Skeletal muscle tissue (tissue), 4 donors: ENCODE results near the gene ILKAP. TPM values are rescaled to one million over a fixed set of nuclear protein-coding genes. Genes with fewer than 3 reads are reported as not detected.

Source experiments
- H3K27ac ChIP-seq: one replicate; pipeline ENCODE4 v1.7.0; 2013; ENCODE audit warnings: mild to moderate bottlenecking, low read depth, low read length, inconsistent platforms
- H3K27me3 ChIP-seq, 3 donors: one replicate each; pipeline ENCODE4 v1.7.0; 2013; ENCODE audit warnings: low read length in 3 of 3; ENCODE audit not compliant: control insufficient read depth in 3 of 3, insufficient read depth in 3 of 3
- H3K36me3 ChIP-seq, 3 donors: one replicate each; pipeline ENCODE4 v1.7.0; 2013; ENCODE audit warnings: low read length in 3 of 3; ENCODE audit not compliant: control insufficient read depth in 3 of 3, insufficient read depth in 3 of 3
- H3K4me1 ChIP-seq, 3 donors: one replicate each; pipeline ENCODE4 v1.7.0; 2013; ENCODE audit warnings: low read length in 3 of 3, mild to moderate bottlenecking in 3 of 3; ENCODE audit not compliant: control insufficient read depth in 3 of 3, insufficient read depth in 3 of 3
- H3K4me3 ChIP-seq, 3 donors: one replicate each; pipeline ENCODE4 v1.7.0; 2013; ENCODE audit warnings: low read length in 3 of 3
- H3K9ac ChIP-seq, 3 donors: one replicate each; pipeline ENCODE4 v1.7.0; 2013; ENCODE audit warnings: low read length in 3 of 3, mild to moderate bottlenecking in 3 of 3, moderate library complexity in 2 of 3, low read depth in 1 of 3
- H3K9me3 ChIP-seq, 3 donors: one replicate each; pipeline ENCODE4 v1.7.0; 2013; ENCODE audit warnings: low read length in 3 of 3; ENCODE audit not compliant: control insufficient read depth in 3 of 3
- total RNA-seq: library from RNA; depleted of rRNA; stranded (reverse); fragments of >200 nt; gene quantifications from one replicate; pipeline ENCODE4 v1.2.3, GENCODE V29; 2014
- donor health status: Osteomylitis.

The ILKAP gene
- total RNA-seq, 1 donor from 2014 or later: 33.4 TPM

GRCh38 chr2:238226698-238227586, 23.4 kb upstream of the ILKAP start:
- Histone ChIP-seq H3K36me3 (no peaks in the 10 kb centered on the region), H3K9ac (no peak overlapping the region), H3K4me1 (peaks cover 8 to 14% (median 12%) of the 10 kb centered on the region in 3 donors), H3K4me3 (no peak overlapping the region), H3K27ac (no peak overlapping the region), H3K9me3 (no peaks in the 10 kb centered on the region), H3K27me3 (no peaks in the 10 kb centered on the region)

- Histone ChIP-seq H3K9me3 (no peaks in the 10 kb centered on the region), H3K9ac (no peak overlapping the region), H3K36me3 (no peaks in the 10 kb centered on the region), H3K4me1 (peaks cover 4 to 8% (median 7%) of the 10 kb centered on the region in 3 donors), H3K27me3 (no peaks in the 10 kb centered on the region), H3K27ac (no peak overlapping the region), H3K4me3 (no peak overlapping the region)
These were observed 22.6 kb upstream of the ILKAP start for GRCh38 chr2:238225911-238226697.

DNA sequence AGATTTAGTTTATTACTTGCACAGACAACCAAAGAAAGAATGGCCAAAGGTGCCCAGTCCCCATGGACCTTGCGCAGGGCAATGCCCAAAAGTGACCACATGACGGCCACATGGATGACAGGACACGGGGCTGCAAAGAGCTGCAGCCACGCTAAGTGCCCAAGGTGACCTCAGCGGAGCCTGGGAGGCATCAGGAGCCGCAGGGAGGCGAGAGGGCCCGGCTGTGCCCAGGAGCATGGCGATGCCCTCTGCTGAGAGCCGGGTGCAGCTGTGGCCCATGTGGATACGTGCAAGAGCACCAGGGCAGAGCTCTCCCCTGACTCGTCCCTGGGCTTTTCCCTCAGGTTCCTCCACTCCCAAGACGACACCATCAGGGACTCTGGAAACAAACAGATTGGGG, 21.6 kb upstream of the ILKAP start:
- Histone ChIP-seq H3K27ac (no peak overlapping the region), H3K36me3 (no peaks in the 10 kb centered on the region), H3K27me3 (no peaks in the 10 kb centered on the region), H3K4me1 (peaks cover 3 to 9% (median 7%) of the 10 kb centered on the region in 3 donors), H3K9me3 (no peaks in the 10 kb centered on the region), H3K9ac (no peak overlapping the region), H3K4me3 (no peak overlapping the region)

- no peaks in the 10 kb centered on the region for H3K27me3 ChIP-seq
- no peaks in the 10 kb centered on the region for H3K36me3 ChIP-seq
- H3K27ac ChIP-seq: no peak overlapping the region
- H3K9ac ChIP-seq: no peak overlapping the region
- peaks cover 3 to 9% (median 7%) of the 10 kb centered on the region in 3 donors for H3K4me1 ChIP-seq
- H3K4me3 ChIP-seq: no peak overlapping the region
- H3K9me3 ChIP-seq: no peaks in the 10 kb centered on the region
These were observed 21.0 kb upstream of the ILKAP start for GRCh38 chr2:238224356-238225035.

GRCh38 chr2:238220892-238221521, 17.5 kb upstream of the ILKAP start:
- Histone ChIP-seq H3K9me3 (no peaks in the 10 kb centered on the region), H3K4me1 (peaks cover 15 to 19% (median 15%) of the 10 kb centered on the region in 3 donors), H3K9ac (peak overlapping the region; percentile 23 to 80 (median 33)), H3K27ac (no peak overlapping the region), H3K36me3 (no peaks in the 10 kb centered on the region), H3K4me3 (peak overlapping the region in 2 of 3 donors; percentile 7 to 58), H3K27me3 (no peaks in the 10 kb centered on the region)

- no peaks in the 10 kb centered on the region for H3K36me3 ChIP-seq
- H3K9ac ChIP-seq: peak overlapping the region in 1 of 3 donors; percentile 80
- no peak overlapping the region for H3K27ac ChIP-seq
- no peaks in the 10 kb centered on the region for H3K9me3 ChIP-seq
- no peak overlapping the region for H3K4me3 ChIP-seq
- peaks cover 20% of the 10 kb centered on the region in 3 donors for H3K4me1 ChIP-seq
- H3K27me3 ChIP-seq: no peaks in the 10 kb centered on the region
These were observed 16.9 kb upstream of the ILKAP start for GRCh38 chr2:238220274-238220891.

DNA sequence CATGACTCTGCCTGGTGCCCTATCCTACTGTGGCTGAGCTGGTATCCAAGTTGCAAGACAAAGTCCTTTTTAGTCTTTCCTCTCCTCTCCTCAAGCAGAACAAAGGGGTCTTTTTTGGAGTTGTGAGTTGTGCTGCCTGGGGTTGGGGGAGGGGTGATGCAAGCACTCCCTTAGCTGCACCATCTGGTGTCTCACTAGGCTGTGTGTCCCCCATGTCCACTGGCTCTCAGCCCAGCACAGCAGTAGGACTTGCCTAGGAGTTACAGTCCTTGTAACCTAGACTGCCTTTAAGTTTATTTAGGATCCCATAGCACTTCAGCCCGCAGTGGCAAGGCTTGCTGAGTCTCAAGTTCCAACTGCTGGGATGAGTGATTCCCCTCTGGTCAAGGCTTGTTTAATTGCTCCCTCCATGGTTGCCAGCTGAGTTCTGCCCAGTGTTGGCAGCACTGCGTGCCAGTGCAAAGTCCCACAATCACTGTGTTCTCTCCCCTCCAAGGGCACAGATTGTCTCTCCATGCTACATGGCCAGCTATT, 13.2 kb upstream of the ILKAP start:
- Histone ChIP-seq H3K9me3 (no peaks in the 10 kb centered on the region), H3K4me3 (peak overlapping the region in 1 of 3 donors; percentile 45), H3K4me1 (peaks cover 20% of the 10 kb centered on the region in 3 donors), H3K27ac (no peak overlapping the region), H3K27me3 (no peaks in the 10 kb centered on the region), H3K9ac (peak overlapping the region in 2 of 3 donors; percentile 54 to 59), H3K36me3 (no peaks in the 10 kb centered on the region)

GRCh38 chr2:238207006-238207405, 3.5 kb upstream of the ILKAP start:
- Histone ChIP-seq H3K36me3 (no peaks in the 10 kb centered on the region), H3K4me1 (peaks cover 10 to 13% (median 10%) of the 10 kb centered on the region in 3 donors), H3K27me3 (no peaks in the 10 kb centered on the region), H3K9ac (no peak overlapping the region), H3K9me3 (no peaks in the 10 kb centered on the region), H3K4me3 (no peak overlapping the region), H3K27ac (no peak overlapping the region)
